HK-2 (cell line): ENCODE data around the gene KRTAP5-11.
A peak's percentile ranks its signal among the peaks of the same experiment; 100 is the strongest.
"Not testable (repeated sequence)": the region's sequence is repeated elsewhere in the genome, so short reads cannot be mapped to it uniquely, and the experiment has no call there.

Source experiments
- DNase-seq: peaks from one replicate; pipeline ENCODE4 v3.0.0-alpha.2; 2018; ENCODE audit not compliant: unreplicated experiment

KRTAP5-11 gene

DNA sequence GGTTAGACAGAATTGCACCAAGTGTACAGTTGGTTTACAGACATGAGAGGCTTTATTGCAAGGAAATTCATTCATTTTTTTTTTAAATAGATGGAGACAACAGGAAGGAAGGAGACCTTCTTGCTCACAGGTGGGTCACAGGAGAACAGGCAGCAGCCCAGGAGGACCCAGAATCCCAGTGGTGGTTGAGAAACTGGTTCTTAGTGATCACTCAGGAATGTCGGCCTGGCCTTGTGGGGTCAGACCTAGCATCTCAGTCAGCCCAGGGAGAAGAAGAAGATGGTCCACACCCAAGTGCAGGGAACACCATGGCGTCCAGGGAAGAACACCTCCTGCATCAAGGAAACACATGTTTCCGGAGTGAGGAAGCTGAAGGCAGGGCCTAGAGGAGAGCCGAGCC is 849 bp downstream of the KRTAP5-11 start:
- DNase-seq = no peak

DNA sequence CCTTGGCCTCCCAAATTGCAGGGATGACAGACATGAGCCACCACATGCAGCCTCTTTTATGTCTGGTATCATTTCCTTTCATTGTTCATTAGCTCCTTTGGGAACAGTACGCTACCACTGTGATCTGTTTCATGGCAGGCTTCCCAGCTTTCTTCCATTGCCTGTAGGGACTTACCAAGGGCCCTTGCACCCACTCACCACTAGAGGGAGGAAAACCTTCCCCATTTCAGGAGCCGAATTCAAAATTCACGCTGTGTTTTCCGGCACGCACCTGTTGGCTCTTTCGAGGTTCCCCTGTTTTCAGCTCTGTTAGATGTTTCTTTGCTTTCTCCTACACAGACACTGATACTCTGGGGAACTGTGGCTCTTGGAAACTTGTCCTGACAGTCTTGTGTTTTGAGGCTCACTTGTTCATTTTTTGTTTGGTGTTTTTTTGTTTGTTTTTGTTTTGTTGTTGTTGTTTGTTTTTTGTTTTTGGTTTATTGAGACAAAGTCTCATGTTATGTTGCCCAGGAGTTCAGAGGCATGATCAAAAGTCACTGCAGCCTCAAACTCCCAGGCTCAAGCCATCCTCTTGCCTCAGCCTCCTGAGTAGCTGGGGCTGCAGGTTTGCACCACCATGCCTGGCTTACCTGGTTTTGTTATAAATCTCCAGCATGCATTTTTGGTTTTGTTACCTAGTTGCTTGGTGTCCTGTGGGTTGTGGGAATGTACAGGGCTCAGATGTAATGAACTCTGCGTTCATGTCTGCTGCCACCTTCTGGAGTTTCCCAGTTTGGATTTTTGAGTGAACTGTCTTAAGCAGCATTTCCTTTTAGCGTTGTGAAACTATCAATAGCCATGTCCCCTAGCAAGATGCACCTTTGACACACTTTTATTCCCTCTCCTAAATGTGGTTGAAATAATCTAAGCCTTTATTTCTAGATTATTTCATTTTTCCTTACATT is 2.3 kb downstream of the KRTAP5-11 start:
- DNase-seq = peak; percentile 40

DNA sequence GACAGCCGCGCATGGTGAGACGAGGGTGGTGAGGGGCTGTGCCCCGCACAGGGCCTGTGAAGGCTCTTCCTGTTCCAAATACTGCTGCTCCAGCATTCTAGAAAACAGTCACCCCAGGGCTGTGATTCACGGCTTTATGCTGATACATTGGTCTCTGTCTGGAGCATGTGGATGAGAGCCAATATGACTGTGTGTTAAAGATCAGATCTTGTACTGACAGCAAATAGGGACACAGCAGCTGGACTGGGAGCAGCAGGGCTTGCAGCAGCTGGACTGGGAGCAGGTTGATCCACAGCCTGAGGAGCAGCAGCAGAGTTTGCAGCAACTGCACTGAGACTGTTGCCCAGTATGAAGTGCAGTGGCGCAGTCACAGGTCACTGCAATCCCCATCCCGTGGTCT is 3.2 kb downstream of the KRTAP5-11 start:
- not testable (repeated sequence) for DNase-seq

DNA sequence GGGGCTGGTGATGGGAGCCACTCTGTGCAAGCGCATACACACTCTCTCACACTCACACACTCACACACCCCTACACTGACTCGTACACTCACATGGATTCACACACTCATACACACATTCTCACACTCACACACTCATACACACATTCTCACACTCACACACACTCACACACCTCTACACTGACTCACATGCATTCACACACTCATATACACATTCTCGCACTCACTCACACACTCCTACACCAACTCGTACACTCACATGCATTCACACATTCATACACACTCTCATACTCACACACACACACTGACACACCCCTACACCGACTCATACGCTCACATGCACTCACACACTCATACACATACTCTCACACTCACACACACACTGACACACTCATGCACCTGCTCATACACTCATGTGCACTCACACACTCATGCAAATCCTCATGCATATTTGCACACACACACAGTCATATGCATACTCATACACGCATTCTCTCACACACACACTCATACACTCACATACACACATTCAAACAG is 5.1 kb downstream of the KRTAP5-11 start:
- no peak for DNase-seq

DNA sequence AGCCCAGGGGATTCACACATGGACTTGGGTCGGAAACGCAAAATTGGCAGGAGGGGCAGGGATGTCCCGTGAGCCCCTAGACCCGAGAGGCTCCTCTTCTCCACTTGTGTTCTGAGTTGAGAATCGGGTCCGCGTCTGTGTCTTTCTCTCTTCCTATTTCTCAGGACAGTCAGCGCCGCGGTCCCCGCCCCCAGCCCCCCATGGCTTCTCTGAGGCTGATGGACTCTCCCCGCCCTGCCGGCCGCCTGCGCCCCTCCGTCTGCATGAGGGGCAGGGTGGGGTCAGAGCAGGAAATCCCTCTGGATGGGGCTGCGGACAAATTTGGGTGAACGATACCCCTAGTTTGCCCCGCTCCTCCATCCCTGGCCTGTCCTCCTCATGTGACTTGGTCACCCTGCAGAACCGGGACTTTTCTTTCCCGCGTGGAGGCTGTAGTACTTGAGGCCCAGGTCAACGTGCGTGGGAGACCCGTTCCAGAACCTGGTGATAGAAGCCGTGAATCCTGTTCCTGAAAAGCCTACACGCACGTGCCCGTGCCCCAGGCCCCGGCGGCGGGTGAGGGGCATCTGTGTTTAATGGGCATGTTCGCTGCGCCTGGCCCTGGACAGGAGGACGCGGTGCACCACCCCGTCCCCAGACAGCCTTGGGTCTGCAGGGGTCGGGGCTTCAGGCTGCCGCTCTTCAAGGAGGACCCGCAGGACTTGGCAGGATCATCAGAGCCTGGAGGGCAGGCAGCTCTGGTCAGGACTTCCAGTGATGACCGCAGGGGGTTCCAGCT is 5.8 kb downstream of the KRTAP5-11 start:
- DNase-seq = not testable (repeated sequence)

DNA sequence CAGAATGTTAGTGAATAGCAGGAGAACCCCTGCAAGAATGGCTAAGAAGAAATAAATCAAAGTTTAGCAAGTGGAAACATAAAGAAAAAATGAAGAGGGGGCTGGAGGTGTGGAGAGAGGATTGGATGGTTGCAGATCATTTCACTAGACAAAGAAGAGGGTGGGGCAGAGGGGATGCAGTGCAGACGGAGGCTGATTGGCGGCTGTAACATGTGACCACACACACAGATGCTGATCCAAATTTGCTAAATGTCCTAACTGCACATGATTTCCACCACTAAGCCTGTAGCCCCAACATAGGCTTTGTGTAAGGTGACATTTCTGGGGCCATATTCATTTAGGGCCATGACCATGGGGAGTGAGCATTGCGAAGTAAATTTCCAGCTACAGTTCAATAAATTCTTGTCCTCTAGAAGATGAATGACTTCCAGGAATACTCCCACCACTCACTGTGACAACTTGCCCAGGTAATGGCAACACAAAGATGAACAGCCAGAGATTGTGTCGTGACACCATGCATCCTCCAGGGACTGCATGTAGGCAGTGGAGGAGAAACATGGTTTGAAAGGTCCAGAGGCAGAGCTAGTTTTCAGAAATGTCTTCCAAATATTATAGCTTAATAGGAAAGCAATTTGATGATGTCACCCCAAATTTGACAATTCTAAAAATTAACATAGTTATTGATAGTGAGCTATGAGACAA is 6.8 kb downstream of the KRTAP5-11 start:
- DNase-seq = no peak

DNA sequence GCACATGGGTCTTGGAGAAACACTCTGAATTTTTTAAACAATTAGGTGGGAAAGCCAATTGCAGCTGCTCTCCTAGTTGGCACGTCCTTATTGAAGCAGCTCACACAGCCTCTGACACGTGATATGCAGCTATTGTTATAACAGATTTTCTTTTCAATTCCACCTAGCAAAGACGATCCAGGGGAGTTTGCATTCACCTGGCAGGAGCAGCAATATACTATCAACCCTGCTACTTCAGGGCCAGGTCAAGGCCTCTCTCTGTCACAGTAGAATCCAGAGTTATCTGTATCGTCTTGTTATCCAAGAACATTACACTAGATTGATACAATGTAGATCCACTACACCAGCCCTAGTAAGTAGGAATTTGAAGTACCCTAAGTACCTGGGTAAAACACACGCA is 8.3 kb downstream of the KRTAP5-11 start:
- no peak for DNase-seq

DNA sequence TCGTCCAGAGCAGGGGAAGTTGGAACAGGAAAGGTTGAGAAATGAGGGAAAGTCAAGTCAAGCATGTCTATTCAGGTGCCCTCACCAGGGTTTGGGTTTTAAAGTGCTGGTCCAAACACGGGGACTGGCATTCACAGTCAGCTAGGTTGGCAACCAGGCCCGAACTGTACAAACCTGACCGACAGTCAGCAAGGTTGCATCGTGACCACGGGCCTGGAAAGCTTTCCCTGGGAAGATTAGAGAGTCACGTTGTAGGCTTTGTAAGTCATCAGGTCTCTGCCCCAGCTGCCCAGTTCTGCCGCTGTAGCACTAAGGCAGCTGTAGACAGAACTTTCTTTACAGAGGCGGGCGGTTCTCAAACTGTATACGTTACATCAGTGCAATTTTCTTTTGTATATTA is 9.9 kb downstream of the KRTAP5-11 start:
- no peak for DNase-seq

DNA sequence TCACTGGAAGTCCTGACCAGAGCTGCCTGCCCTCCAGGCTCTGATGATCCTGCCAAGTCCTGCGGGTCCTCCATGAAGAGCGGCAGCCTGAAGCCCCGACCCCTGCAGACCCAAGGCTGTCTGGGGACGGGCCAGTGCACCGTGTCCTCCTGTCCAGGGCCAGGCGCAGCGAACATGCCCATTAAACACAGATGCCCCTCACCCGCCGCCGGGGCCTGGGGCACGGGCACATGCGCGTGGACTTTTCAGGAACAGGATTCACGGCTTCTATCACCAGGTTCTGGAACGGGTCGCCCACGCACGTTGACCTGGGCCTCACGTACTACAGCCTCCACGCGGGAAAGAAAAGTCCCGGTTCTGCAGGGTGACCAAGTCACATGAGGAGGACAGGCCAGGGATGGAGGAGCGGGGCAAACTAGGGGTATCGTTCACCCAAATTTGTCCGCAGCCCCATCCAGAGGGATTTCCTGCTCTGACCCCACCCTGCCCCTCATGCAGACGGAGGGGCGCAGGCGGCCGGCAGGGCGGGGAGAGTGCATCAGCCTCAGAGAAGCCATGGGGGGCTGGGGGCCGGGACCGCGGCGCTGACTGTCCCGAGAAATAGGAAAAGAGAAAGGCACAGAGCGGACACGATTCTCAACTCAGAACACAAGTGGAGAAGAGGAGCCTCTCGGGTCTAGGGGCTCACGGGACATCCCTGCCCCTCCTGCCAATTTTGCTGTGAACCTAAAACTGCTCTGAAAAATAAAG is 11.4 kb downstream of the KRTAP5-11 start:
- not testable (repeated sequence) for DNase-seq

DNA sequence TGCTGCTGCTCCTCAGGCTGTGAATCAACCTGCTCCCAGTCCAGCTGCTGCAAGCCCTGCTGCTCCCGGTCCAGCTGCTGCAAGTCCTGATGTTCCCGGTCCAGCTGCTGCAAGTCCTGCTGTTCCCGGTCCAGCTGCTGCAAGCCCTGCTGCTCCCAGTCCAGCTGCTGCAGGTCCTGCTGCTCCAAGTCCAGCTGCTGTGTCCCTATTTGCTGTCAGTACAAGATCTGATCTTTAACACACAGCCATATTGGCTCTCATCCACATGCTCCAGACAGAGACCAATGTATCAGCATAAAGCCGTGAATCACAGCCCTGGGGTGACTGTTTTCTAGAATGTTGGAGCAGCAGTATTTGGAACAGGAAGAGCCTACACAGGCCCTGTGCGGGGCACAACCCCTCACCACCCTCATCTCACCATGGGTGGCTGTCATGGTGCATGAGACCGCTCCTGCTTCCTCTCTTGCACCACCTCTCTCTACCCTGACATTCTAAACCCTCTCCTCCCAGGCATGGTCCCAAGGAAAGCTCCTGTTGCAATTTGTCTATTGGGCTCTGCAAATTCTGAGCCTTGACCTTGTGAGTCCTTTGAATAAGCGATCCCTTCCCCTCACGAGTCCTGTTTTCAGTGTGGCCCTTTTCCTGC is 13.8 kb downstream of the KRTAP5-11 start:
- no peak for DNase-seq

DNA sequence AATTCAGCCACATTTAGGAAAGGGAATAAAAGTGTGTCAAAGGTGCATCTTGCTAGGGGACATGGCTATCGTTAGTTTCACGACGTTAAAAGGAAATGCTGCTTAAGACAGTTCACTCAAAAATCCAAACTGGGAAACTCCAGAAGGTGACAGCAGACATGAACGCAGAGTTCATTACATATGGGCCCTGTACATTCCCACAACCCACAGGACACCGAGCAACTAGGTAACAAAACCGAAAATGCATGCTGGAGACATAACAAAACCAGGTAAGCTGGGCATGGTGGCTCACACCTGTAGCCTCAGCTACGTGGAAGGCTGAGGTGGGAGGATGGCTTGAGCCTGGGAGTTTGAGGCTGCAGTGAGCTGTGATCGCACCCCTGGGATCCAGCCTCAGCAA is 15.0 kb downstream of the KRTAP5-11 start:
- DNase-seq = not testable (repeated sequence)

DNA sequence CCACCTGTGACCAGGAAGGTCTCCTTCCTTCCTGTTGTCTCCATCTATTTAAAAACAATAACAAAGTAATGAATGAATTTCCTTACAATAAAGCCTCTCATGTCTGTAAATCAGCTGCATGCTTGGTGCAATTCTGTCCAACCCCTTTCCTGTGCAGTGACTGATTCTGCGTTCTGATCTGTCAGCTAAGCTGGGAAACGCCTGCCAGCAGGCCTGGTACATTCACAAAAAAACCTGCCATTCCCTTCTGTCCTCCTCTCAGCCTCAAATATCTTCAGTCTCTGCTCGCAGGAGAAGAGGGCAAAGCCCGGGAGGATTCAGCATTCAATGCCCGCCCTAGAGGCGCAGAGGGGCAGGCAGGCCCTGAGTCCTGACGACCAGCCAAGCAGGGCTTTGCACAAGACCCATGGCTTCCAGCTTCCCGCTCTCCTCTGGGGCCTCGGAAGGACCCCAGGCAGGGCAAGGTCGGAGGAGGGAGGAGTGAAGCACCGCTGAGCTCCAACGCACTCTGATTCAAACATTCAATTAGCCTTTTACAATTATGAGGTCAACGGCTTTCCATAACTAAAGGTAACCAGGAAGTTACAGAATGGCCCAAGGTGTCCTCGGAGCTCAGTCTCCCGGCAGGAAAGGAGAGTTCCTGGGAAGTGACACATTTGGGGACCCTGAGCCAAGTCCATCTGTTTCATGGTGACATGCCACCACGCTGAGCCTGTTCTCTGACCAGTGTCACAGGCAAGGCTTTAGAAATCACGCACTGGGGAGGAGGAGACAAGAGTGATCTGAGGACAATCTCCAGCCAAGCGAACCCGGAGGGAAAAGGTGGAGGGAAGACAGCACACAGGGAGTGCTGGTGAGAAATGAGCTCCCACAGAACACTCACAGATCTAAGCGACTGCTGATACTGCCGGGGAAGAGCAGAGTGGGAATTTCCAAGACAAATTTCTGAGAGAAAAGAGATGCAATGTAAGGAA is 15.8 kb downstream of the KRTAP5-11 start:
- DNase-seq = not testable (repeated sequence)

DNA sequence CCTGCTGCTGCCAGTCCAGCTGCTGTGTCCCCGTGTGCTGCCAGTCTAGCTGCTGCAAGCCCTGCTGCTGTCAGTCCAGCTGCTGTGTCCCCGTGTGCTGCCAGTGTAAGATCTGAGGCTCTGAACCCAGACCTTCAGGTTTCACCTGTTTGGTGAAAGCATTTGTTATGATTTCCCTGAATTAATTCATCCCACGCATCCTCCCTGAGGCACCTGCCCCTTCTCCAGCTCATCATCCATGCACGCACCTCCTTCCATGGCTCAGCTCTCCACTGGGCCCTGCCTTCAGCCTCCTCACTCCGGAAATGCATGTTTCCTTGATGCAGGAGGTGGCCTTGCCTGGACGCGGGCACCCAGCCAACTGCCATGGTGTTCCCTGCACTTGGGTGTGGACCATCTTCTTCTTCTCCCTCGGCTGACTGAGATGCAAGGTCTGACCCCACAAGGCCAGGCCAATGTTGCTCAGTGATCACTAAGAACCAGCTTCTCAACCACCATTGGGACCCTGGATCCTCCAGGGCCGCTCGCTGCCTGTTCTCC is 16.5 kb downstream of the KRTAP5-11 start:
- DNase-seq = no peak

DNA sequence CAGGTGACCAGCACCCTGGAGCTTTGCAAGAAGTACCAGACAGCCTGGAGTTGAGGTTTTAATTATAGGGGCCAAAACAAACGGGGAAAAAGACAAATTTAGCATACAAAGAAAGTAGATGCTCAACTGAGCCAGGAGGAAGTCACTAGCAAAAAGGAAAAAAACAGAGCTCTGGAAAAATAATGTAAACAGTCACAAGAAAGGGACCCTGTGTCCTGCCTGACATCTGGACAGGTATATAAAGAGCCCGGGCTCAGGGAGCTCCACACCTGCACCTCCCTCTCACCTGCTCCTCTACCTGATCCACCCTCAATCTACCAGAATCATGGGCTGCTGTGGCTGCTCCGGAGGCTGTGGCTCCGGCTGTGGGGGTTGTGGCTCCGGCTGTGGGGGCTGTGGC is 17.4 kb downstream of the KRTAP5-11 start, which contains the start of gene KRTAP5-10:
Gene KRTAP5-10, plus strand, starts transcription at position 301 of the 400 bp plus-strand sequence. Its CDS starts 25 bp downstream, at position 326.
- DNase-seq = no peak

DNA sequence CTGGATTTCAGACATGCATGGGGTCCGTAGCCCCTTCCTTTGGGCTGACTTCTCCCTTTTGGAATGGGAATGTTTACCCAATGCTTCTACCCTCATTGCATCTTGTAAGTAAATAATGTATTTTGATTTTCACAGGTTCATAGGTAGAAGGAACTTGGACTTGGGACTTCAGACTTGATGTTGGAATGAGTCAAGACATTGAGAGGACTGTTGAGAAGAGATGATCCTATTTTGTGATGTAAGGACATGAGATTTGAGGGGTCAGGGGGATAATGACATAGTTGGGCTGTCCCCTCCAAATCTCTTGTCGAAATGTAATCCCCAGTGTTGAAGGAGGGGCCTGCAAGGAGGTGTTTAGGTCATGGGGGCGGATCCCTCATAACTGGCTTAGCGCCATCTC is 18.2 kb downstream of the KRTAP5-11 start:
- DNase-seq = no peak

DNA sequence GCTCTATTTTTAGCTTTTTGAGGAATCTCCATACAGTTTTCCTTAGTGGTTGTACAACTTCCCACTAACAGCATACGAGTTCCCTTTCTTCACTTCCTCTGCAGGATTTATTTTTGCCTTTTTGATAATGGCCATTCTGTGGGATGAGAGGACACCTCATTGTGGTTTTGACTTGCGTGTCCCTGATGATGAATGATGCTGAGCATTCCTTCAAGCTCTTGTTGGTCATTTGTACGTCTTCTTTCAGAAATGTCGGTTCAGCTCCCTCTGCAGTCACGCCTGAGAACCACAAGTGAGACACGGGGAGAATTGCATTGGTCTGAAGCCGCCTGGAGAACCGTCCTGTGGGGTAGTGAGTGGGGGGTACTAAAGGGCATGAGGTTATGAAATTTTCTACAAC is 19.3 kb downstream of the KRTAP5-11 start:
- DNase-seq = peak; percentile 24

DNA sequence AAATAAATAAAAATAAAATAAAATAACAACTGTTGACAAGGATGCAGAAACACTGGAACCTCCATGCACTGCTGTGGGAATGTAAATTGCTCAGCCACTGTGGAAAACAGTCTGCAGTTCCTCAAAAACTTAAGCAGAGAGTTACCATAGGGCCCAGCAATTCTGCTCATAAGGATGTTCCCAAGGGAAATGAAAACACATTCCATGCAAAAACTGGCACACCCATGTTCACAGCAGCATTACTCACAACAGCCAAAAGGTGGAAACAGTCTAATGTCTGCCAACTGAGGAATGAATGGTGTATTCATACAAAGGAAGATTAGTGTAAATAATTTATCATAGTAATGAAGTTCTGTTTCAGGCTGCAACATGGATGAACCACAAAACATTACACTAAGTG is 20.6 kb downstream of the KRTAP5-11 start:
- DNase-seq = no peak

DNA sequence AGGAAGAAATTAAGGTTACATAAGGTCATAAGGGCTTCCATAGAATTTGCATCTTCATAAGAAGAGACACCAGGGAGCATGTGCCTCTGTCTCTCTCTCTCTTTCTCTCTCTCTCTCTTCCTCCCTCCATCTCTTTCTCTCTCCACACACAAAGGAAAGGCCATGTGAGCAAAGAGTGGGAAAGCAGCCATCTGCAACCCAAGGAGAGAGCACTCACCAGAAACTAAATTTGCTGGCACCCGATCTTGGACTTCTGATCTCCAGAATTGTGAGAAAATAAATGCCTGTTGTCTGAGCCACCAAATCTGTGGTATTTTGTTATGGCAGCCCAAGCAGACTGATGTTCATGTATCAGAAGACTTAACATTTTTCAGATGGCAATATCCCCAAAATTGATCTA is 23.7 kb downstream of the KRTAP5-11 start:
- DNase-seq = no peak

DNA sequence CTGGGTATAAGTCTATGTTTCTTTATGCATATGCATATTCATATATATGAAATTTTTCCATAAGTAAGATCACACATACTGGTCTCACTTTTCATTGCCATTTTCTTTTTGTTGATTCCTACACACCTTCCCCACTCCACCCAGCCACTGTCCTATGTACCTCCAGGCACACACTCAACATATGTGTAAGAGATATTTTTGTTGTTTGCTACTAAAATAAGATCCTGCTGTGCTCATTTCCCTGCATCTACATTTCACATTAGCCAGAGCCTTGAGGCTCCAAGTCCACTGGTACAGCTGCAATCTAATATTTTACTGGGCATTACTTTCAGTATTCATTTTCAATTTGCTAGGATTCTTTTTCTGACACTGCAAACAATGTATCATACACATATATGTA is 25.4 kb downstream of the KRTAP5-11 start:
- no peak for DNase-seq
